ENCODE measurements around the gene MUC5B. TPM values are rescaled to one million over a fixed set of nuclear protein-coding genes. Genes with fewer than 3 reads are reported as not detected.

Gene MUC5B
- total RNA-seq, 2 experiments from 2014 or later: not detected

DNA sequence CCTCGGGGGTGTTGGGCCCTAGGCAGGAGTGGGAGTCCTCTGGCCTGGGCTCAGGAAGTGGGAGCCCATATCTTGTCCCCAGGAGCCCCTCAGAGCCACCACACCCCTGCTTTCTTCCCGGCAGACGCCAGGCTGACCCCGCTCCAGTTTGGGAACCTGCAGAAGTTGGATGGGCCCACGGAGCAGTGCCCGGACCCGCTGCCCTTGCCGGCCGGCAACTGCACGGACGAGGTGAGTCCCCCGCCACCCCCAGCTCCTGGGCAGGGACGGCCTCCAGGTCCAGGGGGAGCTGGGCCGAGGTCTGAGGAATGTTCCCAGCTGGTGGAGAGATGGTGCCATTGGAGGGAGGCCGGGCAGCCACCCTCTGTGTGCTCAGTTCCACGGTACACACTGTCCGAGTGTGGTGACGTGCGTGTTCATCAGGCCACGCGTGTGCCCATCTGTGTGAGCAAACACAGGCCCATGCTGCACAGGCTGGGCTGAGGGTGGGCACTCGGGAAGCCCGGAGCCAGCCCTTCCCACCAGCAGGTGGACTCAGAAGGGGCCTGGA lies 4.8 kb downstream of the MUC5B start:
- ChIA-PET CTCF (no interaction called here), POLR2A (no interaction called here)
- H3K27ac Mint-ChIP-seq: no peak overlapping the region
- DNase-seq (peak in 1 of 14 experiments; percentile 1), ATAC-seq (ENCODE audit: poor library complexity) (no peak)
- H3K4me1 Mint-ChIP-seq (ENCODE audit: low read depth): no peaks in the 10 kb centered on the region
- TF ChIP-seq, protein P1, sequence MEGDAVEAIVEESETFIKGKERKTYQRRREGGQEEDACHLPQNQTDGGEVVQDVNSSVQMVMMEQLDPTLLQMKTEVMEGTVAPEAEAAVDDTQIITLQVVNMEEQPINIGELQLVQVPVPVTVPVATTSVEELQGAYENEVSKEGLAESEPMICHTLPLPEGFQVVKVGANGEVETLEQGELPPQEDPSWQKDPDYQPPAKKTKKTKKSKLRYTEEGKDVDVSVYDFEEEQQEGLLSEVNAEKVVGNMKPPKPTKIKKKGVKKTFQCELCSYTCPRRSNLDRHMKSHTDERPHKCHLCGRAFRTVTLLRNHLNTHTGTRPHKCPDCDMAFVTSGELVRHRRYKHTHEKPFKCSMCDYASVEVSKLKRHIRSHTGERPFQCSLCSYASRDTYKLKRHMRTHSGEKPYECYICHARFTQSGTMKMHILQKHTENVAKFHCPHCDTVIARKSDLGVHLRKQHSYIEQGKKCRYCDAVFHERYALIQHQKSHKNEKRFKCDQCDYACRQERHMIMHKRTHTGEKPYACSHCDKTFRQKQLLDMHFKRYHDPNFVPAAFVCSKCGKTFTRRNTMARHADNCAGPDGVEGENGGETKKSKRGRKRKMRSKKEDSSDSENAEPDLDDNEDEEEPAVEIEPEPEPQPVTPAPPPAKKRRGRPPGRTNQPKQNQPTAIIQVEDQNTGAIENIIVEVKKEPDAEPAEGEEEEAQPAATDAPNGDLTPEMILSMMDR (IDR thresholded peaks at IDR 0.05): no peak
- intact Hi-C loops (cut with DNase I, micrococcal nuclease): no loop called here
- no peaks in the 10 kb centered on the region for H3K27me3 Mint-ChIP-seq
- H3K36me3 ChIP-seq (ENCODE audit: insufficient read depth, low read length): no peaks in the 10 kb centered on the region
- H3K4me1 ChIP-seq (ENCODE audit: insufficient read depth, low read length): no peaks in the 10 kb centered on the region
- H3K4me3 Mint-ChIP-seq: no peak overlapping the region
- no peaks in the 10 kb centered on the region for H3K9me3 ChIP-seq (ENCODE audit: control insufficient read depth in 1 of 2, insufficient read depth in 1 of 2, low read length in 2 of 2)
- H3K4me3 ChIP-seq (ENCODE audit: low read length): no peak overlapping the region
- H3K27ac ChIP-seq (ENCODE audit: low read depth in 1 of 2, low read length in 2 of 2): no peak overlapping the region
- H3K9me3 Mint-ChIP-seq: no peaks in the 10 kb centered on the region
- H3K27me3 ChIP-seq (ENCODE audit: control insufficient read depth in 1 of 2, insufficient read depth in 2 of 2, low read length in 2 of 2): no peaks in the 10 kb centered on the region
- H3K36me3 Mint-ChIP-seq (ENCODE audit: low read depth): no peaks in the 10 kb centered on the region

DNA sequence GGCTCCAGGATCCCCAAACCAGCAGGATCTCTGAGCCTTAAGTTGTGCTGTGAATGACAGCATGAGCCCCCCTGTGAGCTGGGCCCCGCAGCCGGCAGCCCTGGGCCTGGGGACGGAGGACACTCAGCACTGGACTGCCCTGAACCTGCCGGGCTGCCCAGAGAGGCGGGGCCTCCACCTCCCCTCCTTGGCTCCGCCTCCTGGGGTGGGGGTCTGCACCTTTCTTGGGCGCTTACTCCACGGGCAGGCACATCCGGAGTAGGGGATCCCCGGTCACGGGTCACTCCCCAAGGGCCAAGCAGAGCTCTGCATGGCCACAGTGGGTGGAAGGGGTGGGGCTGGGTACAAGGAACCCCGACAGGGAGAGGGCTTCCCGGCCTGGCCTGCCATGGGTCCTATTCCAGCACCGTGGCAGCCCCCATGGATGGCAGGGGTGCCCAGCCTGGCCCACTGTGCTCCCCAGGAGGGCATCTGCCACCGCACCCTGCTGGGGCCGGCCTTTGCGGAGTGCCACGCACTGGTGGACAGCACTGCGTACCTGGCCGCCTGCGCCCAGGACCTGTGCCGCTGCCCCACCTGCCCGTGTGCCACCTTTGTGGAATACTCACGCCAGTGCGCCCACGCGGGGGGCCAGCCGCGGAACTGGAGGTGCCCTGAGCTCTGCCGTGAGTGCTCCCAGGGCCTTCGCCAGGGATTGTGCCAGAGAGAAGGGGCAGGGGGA lies 5.4 kb downstream of the MUC5B start:
- Mint-ChIP-seq H3K36me3 (ENCODE audit: low read depth) (no peaks in the 10 kb centered on the region), H3K9me3 (no peaks in the 10 kb centered on the region), H3K4me3 (no peak overlapping the region), H3K27ac (no peak overlapping the region), H3K4me1 (ENCODE audit: low read depth) (no peaks in the 10 kb centered on the region), H3K27me3 (no peaks in the 10 kb centered on the region)
- H3K9me3 ChIP-seq (ENCODE audit: control insufficient read depth in 1 of 2, insufficient read depth in 1 of 2, low read length in 2 of 2): no peaks in the 10 kb centered on the region
- intact Hi-C loops (cut with DNase I, micrococcal nuclease): no loop called here
- H3K27me3 ChIP-seq (ENCODE audit: control insufficient read depth in 1 of 2, insufficient read depth in 2 of 2, low read length in 2 of 2): no peaks in the 10 kb centered on the region
- no peak for ATAC-seq (ENCODE audit: poor library complexity)
- DNase-seq: peak in 1 of 14 experiments; percentile 3
- POLR2A ChIA-PET: no interaction called here
- no peak overlapping the region for H3K27ac ChIP-seq (ENCODE audit: low read depth in 1 of 2, low read length in 2 of 2)
- H3K4me3 ChIP-seq (ENCODE audit: low read length): no peak overlapping the region
- TF ChIP-seq, protein P1 (IDR thresholded peaks at IDR 0.05): no peak
- CTCF ChIA-PET: no interaction called here
- H3K4me1 ChIP-seq (ENCODE audit: insufficient read depth, low read length): no peaks in the 10 kb centered on the region
- H3K36me3 ChIP-seq (ENCODE audit: insufficient read depth, low read length): no peaks in the 10 kb centered on the region

DNA sequence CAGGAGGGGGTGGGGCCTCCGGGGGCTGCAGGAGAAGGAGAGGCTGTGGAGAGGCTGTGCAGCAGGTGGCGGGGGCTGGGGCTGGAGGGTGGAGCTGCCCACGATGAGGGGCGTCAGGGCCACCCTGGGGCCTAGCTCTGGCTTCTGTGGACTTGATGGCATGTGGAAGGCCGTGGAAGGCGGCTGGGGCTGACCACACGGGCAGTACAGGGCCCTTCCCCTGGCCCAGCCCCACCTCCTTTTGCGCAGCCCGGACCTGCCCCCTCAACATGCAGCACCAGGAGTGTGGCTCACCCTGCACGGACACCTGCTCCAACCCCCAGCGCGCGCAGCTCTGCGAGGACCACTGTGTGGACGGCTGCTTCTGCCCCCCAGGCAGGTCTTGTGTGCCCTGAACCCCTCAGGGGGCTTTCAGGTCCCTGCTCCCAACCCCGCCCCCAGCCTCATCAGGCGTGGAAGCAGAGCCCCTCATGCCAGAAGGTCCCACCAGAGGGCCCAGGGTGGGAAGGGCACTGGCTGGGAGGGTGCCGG lies 6.1 kb downstream of the MUC5B start:
- H3K27ac Mint-ChIP-seq: no peak overlapping the region
- H3K4me3 Mint-ChIP-seq: no peak overlapping the region
- ChIA-PET POLR2A (no interaction called here), CTCF (no interaction called here)
- no peaks in the 10 kb centered on the region for H3K27me3 Mint-ChIP-seq
- Histone ChIP-seq H3K27ac (ENCODE audit: low read depth in 1 of 2, low read length in 2 of 2) (no peak overlapping the region), H3K4me1 (ENCODE audit: insufficient read depth, low read length) (no peaks in the 10 kb centered on the region), H3K9me3 (ENCODE audit: control insufficient read depth in 1 of 2, insufficient read depth in 1 of 2, low read length in 2 of 2) (no peaks in the 10 kb centered on the region), H3K4me3 (ENCODE audit: low read length) (no peak overlapping the region), H3K36me3 (ENCODE audit: insufficient read depth, low read length) (no peaks in the 10 kb centered on the region), H3K27me3 (ENCODE audit: control insufficient read depth in 1 of 2, insufficient read depth in 2 of 2, low read length in 2 of 2) (no peaks in the 10 kb centered on the region)
- TF ChIP-seq, protein P1 (IDR thresholded peaks at IDR 0.05): no peak
- intact Hi-C loops (cut with DNase I, micrococcal nuclease): no loop called here
- no peak for ATAC-seq (ENCODE audit: poor library complexity)
- no peaks in the 10 kb centered on the region for H3K9me3 Mint-ChIP-seq
- no peaks in the 10 kb centered on the region for H3K36me3 Mint-ChIP-seq (ENCODE audit: low read depth)
- no peaks in the 10 kb centered on the region for H3K4me1 Mint-ChIP-seq (ENCODE audit: low read depth)
- DNase-seq: peak in 1 of 14 experiments; percentile 3

Data from CD4-positive, alpha-beta T cell (primary cell).